Iris pigment epithelial cell (primary cell): ENCODE results near the gene CRYBA2.

ENCODE experiments used
- DNase-seq: peaks from one replicate; pipeline ENCODE4 v3.0.0-alpha.2; 2011; ENCODE audit warnings: low read depth

The CRYBA2 gene

DNA sequence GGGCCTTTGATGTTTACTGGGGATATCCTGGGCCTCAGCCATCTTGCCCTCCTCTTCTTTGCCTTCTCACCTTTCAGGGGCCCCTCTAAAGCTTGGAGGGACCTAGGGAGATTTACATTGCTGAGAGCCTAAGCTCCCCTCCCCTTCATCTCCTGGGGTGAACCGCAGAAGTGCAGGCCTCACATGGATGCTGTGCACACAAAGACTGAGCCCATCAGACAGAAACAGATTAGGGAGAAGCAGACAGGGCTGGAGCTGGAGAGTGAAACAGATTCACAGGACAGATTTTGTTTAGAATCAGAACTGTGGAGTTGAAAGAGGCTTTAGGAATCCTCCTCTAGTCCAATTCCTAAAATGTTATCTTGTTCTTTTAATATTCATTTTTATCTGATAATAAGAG, 37.2 kb downstream of the CRYBA2 start:
- DNase-seq, result no peak

DNA sequence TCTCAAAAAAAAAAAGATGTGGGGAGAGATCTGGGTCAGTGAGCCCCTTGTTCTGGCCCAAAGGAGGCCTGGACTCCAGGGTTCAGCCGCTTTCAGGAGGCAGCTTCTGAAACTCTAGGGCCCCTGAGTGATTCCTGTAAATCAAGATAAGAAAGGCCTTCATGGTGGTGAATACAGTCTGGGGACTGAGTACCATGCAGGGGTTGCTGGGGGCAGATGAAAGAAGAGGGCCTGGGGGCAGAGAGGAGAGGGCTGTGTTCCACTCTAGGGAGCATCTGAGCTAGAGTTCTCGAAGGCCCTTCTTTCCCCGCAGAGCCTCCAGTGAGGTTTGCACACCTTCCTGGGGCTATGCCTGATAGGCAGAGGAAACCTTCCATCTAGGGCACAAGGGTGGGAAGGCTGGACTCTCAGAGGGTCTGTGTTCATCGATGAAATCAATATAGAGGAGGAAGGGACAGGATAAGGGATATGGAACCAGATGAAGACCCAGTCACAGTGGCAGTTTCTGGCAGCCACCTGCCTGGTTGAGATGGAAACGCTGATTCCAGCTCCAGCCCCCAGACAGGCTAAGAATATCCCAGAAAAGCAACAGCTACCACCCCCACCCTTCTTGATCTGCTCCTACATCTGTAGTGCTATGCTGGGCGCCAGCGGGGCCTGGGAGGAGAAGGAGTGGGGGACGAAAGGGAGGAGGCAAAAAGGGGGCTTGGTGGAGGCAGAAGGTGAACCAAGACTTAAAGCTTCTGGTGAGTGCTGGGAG, 38.5 kb downstream of the CRYBA2 start:
- DNase-seq, result no peak

GRCh38 chr2:218953366-218953954, 39.8 kb downstream of the CRYBA2 start:
- no peak for DNase-seq

GRCh38 chr2:218952160-218952559, 41.1 kb downstream of the CRYBA2 start:
- no peak for DNase-seq

DNA sequence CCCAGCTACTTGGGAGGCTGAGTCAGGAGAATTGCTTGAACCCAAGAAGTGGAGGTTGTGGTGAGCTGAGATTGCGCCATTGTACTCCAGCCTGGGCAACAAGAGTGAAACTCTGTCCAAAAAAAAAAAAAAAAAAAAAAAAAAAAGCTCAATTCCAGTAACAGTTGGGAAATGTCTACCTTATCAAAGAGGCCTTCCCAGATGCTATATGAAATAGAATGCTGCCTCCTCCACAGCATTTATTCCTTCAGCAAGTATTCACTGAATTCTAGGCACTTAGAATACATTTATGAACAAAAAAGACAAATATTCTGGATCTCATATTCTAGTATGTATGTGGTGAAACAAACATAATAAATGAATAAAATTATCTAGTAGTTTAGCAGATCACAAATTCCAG, 46.6 kb downstream of the CRYBA2 start:
- DNase-seq, result no peak

DNA sequence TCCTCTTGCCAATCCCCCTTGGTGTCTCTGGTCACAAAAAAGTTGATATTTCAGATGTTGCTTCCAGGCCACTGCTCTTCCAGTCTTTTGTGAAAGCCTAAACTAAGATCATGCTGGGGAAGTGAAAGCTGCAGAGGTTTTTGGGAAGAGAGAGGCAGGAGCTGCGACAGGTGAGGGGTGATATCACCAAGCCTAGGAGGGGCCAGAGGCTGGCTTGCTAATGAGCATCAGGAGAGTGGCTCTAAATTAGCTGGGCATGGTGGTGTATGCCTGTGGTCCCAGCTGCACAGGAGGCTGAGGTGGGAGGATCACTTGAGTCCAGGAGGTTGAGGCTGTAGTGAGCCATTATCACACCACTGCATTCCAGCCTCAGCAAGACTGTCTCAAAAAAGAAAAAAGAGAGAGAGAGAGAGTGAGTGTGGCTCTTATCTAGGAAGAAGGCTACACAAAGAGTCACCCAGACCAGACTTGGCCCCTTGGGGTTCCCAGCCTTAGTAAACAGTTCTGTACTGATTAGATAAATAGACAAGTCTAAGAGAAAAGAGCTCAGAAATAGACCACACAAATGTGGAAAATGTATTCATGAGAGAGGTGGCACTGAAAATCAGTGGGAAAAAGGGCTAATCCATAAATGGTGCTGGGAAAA, 48.3 kb downstream of the CRYBA2 start:
- no peak for DNase-seq
